Measurements from ENCODE around the gene LBHD2. TPM values are rescaled to one million over a fixed set of nuclear protein-coding genes. Genes with fewer than 3 reads are reported as not detected.

Gene LBHD2
- total and polyA plus RNA-seq, 4 donors = not detected

- intact Hi-C loops (cut with DNase I) = no loop called here
- no peak for DNase-seq
- 8 to 9% methylated on average over 18 to 20 of the region's 20 CpGs for WGBS, 2 donors
- Histone ChIP-seq H3K27ac (ENCODE audit: low read depth in 1 of 2, low read length in 2 of 2) (no peak overlapping the region), H3K36me3 (ENCODE audit: control insufficient read depth in 1 of 2, insufficient read depth in 2 of 2, low read length in 1 of 2) (no peaks in the 10 kb centered on the region), H3K4me3 (ENCODE audit: low read length in 2 of 2) (no peak overlapping the region), H3K9me3 (ENCODE audit: control insufficient read depth, low read length) (no peaks in the 10 kb centered on the region), H3K27me3 (ENCODE audit: control insufficient read depth in 1 of 2, insufficient read depth in 2 of 2, low read length in 1 of 2) (no peaks in the 10 kb centered on the region), H3K4me1 (ENCODE audit: control insufficient read depth in 1 of 2, insufficient read depth in 2 of 2, low read length in 2 of 2) (no peaks in the 10 kb centered on the region)
- ATAC-seq (ENCODE audit: low FRiP score) = no peak
Measured at GRCh38 chr14:103104389-103104653, 20.3 kb downstream of the LBHD2 start.

GRCh38 chr14:103104654-103105452, 20.8 kb downstream of the LBHD2 start:
- Histone ChIP-seq H3K4me3 (ENCODE audit: low read length in 2 of 2) (no peak overlapping the region), H3K36me3 (ENCODE audit: control insufficient read depth in 1 of 2, insufficient read depth in 2 of 2, low read length in 1 of 2) (no peaks in the 10 kb centered on the region), H3K27me3 (ENCODE audit: control insufficient read depth in 1 of 2, insufficient read depth in 2 of 2, low read length in 1 of 2) (no peaks in the 10 kb centered on the region), H3K9me3 (ENCODE audit: control insufficient read depth, low read length) (no peaks in the 10 kb centered on the region), H3K4me1 (ENCODE audit: control insufficient read depth in 1 of 2, insufficient read depth in 2 of 2, low read length in 2 of 2) (no peaks in the 10 kb centered on the region), H3K27ac (ENCODE audit: low read depth in 1 of 2, low read length in 2 of 2) (no peak overlapping the region)
- WGBS, 2 donors = 5 to 6% methylated on average over 56 to 59 of the region's 59 CpGs
- DNase-seq (peak; percentile 77 to 90), ATAC-seq (ENCODE audit: low FRiP score) (peak; percentile 86)
- intact Hi-C loops (cut with DNase I) = loop anchor here (1.0 to 5.0 kb wide), 3 partner anchors 82 to 188 kb away; no protein-coding TSS in a partner anchor

- intact Hi-C loops (cut with DNase I) = loop anchor here (1.0 to 5.0 kb wide), 3 partner anchors 82 to 188 kb away; no protein-coding TSS in a partner anchor
- WGBS, 2 donors = 73 to 78% methylated on average over 9 of the region's 9 CpGs
- H3K9me3 ChIP-seq (ENCODE audit: control insufficient read depth, low read length) = no peaks in the 10 kb centered on the region
Measured at GRCh38 chr14:103105580-103106150, 21.7 kb downstream of the LBHD2 start.

GRCh38 chr14:103107455-103107854, 23.4 kb downstream of the LBHD2 start:
- WGBS, 2 donors = 98% methylated on average over 23 of the region's 23 CpGs
- intact Hi-C loops (cut with DNase I) = loop anchor here (5.0 kb wide), 2 partner anchors 80 to 185 kb away; no protein-coding TSS in a partner anchor
- Histone ChIP-seq H3K27me3 (ENCODE audit: control insufficient read depth in 1 of 2, insufficient read depth in 2 of 2, low read length in 1 of 2) (no peaks in the 10 kb centered on the region), H3K4me1 (ENCODE audit: control insufficient read depth in 1 of 2, insufficient read depth in 2 of 2, low read length in 2 of 2) (no peaks in the 10 kb centered on the region), H3K9me3 (ENCODE audit: control insufficient read depth, low read length) (no peaks in the 10 kb centered on the region), H3K36me3 (ENCODE audit: control insufficient read depth in 1 of 2, insufficient read depth in 2 of 2, low read length in 1 of 2) (no peaks in the 10 kb centered on the region), H3K27ac (ENCODE audit: low read depth in 1 of 2, low read length in 2 of 2) (no peak overlapping the region), H3K4me3 (ENCODE audit: low read length in 2 of 2) (no peak overlapping the region)
- ATAC-seq (ENCODE audit: low FRiP score) = no peak
- no peak for DNase-seq

More at GRCh38 chr14:103105580-103106150, 21.7 kb downstream of the LBHD2 start:
- H3K27me3 ChIP-seq (ENCODE audit: control insufficient read depth in 1 of 2, insufficient read depth in 2 of 2, low read length in 1 of 2) = no peaks in the 10 kb centered on the region
- no peak for DNase-seq
- H3K4me1 ChIP-seq (ENCODE audit: control insufficient read depth in 1 of 2, insufficient read depth in 2 of 2, low read length in 2 of 2) = no peaks in the 10 kb centered on the region
- H3K36me3 ChIP-seq (ENCODE audit: control insufficient read depth in 1 of 2, insufficient read depth in 2 of 2, low read length in 1 of 2) = no peaks in the 10 kb centered on the region
- no peak overlapping the region for H3K27ac ChIP-seq (ENCODE audit: low read depth in 1 of 2, low read length in 2 of 2)
- ATAC-seq (ENCODE audit: low FRiP score) = no peak
- no peak overlapping the region for H3K4me3 ChIP-seq (ENCODE audit: low read length in 2 of 2)

GRCh38 chr14:103107941-103108748, 24.1 kb downstream of the LBHD2 start:
- Histone ChIP-seq H3K27ac (ENCODE audit: low read depth in 1 of 2, low read length in 2 of 2) (no peak overlapping the region), H3K9me3 (ENCODE audit: control insufficient read depth, low read length) (no peaks in the 10 kb centered on the region), H3K36me3 (ENCODE audit: control insufficient read depth in 1 of 2, insufficient read depth in 2 of 2, low read length in 1 of 2) (no peaks in the 10 kb centered on the region), H3K4me1 (ENCODE audit: control insufficient read depth in 1 of 2, insufficient read depth in 2 of 2, low read length in 2 of 2) (no peaks in the 10 kb centered on the region), H3K4me3 (ENCODE audit: low read length in 2 of 2) (no peak overlapping the region), H3K27me3 (ENCODE audit: control insufficient read depth in 1 of 2, insufficient read depth in 2 of 2, low read length in 1 of 2) (no peaks in the 10 kb centered on the region)
- WGBS, 2 donors = 92 to 93% methylated on average over 28 of the region's 28 CpGs
- ATAC-seq (ENCODE audit: low FRiP score) (no peak), DNase-seq (no peak)
- intact Hi-C loops (cut with DNase I) = loop anchor here (5.0 kb wide), 2 partner anchors 79 to 184 kb away; no protein-coding TSS in a partner anchor

GRCh38 chr14:103108749-103109207, 24.8 kb downstream of the LBHD2 start:
- Histone ChIP-seq H3K36me3 (ENCODE audit: control insufficient read depth in 1 of 2, insufficient read depth in 2 of 2, low read length in 1 of 2) (no peaks in the 10 kb centered on the region), H3K9me3 (ENCODE audit: control insufficient read depth, low read length) (no peaks in the 10 kb centered on the region), H3K4me3 (ENCODE audit: low read length in 2 of 2) (no peak overlapping the region), H3K4me1 (ENCODE audit: control insufficient read depth in 1 of 2, insufficient read depth in 2 of 2, low read length in 2 of 2) (no peaks in the 10 kb centered on the region), H3K27ac (ENCODE audit: low read depth in 1 of 2, low read length in 2 of 2) (no peak overlapping the region), H3K27me3 (ENCODE audit: control insufficient read depth in 1 of 2, insufficient read depth in 2 of 2, low read length in 1 of 2) (no peaks in the 10 kb centered on the region)
- WGBS, 2 donors = 73 to 79% methylated on average over 9 of the region's 9 CpGs
- DNase-seq (no peak), ATAC-seq (ENCODE audit: low FRiP score) (no peak)
- intact Hi-C loops (cut with DNase I) = loop anchor here (5.0 kb wide), 2 partner anchors 79 to 184 kb away; no protein-coding TSS in a partner anchor

- intact Hi-C loops (cut with DNase I) = loop anchor here (5.0 kb wide), 2 partner anchors 78 to 183 kb away; no protein-coding TSS in a partner anchor
- Histone ChIP-seq H3K4me3 (ENCODE audit: low read length in 2 of 2) (no peak overlapping the region), H3K27ac (ENCODE audit: low read depth in 1 of 2, low read length in 2 of 2) (no peak overlapping the region), H3K36me3 (ENCODE audit: control insufficient read depth in 1 of 2, insufficient read depth in 2 of 2, low read length in 1 of 2) (no peaks in the 10 kb centered on the region), H3K9me3 (ENCODE audit: control insufficient read depth, low read length) (no peaks in the 10 kb centered on the region), H3K27me3 (ENCODE audit: control insufficient read depth in 1 of 2, insufficient read depth in 2 of 2, low read length in 1 of 2) (no peaks in the 10 kb centered on the region), H3K4me1 (ENCODE audit: control insufficient read depth in 1 of 2, insufficient read depth in 2 of 2, low read length in 2 of 2) (no peaks in the 10 kb centered on the region)
- peak; percentile 1 for ATAC-seq (ENCODE audit: low FRiP score)
- no peak for DNase-seq
- 49 to 60% methylated on average over 32 of the region's 32 CpGs for WGBS, 2 donors
Measured at GRCh38 chr14:103109535-103110441, 25.8 kb downstream of the LBHD2 start.
